ENCODE results near the gene RNF208. TPM values are rescaled to one million over a fixed set of nuclear protein-coding genes. Genes with fewer than 3 reads are reported as not detected.
A peak's percentile ranks its signal among the peaks of the same experiment; 100 is the strongest.

Gene RNF208
- total RNA-seq, 4 donors from 2014 or later, result 2.3 to 4.5 (median 3.8) TPM

- H3K4me3 ChIP-seq (replicated peaks in 1 of 3), result no peak overlapping the region
- H3K27me3 ChIP-seq, result no peaks in the 10 kb centered on the region
- H3K9me3 ChIP-seq, result no peaks in the 10 kb centered on the region
- TF ChIP-seq POLR2A (IDR thresholded peaks at IDR 0.05) (no peak), CTCF (IDR thresholded peaks at IDR 0.05) (no peak)
- 88 to 90% methylated on average over 11 of the region's 15 CpGs for WGBS, 2 donors
- DNase-seq, result no peak
- H3K27ac ChIP-seq, result no peak overlapping the region
- H3K36me3 ChIP-seq, result peaks cover 0 to 8% of the 10 kb centered on the region in 2 donors
- intact Hi-C loops (cut with DNase I), result no loop called here
- peaks cover 16 to 22% of the 10 kb centered on the region in 2 donors for H3K4me1 ChIP-seq
These were observed 34.8 kb upstream of the RNF208 start for GRCh38 chr9:137256856-137257255.

GRCh38 chr9:137256362-137256761 lies 34.3 kb upstream of the RNF208 start:
- DNase-seq, result no peak
- intact Hi-C loops (cut with DNase I), result no loop called here
- peak overlapping the region in 1 of 3 donors; percentile 68 for H3K4me3 ChIP-seq (replicated peaks in 1 of 3)

GRCh38 chr9:137255448-137256114 lies 33.5 kb upstream of the RNF208 start:
- peak; percentile 34 to 62 for DNase-seq
- intact Hi-C loops (cut with DNase I), result no loop called here
- Histone ChIP-seq H3K27me3 (no peaks in the 10 kb centered on the region), H3K9me3 (no peaks in the 10 kb centered on the region), H3K36me3 (peaks cover 0 to 8% of the 10 kb centered on the region in 2 donors), H3K27ac (no peak overlapping the region), H3K4me1 (peaks cover 16 to 22% of the 10 kb centered on the region in 2 donors), H3K4me3 (replicated peaks in 1 of 3) (peak overlapping the region; percentile 68 to 78 (median 68))
- TF ChIP-seq POLR2A (IDR thresholded peaks at IDR 0.05) (no peak), CTCF (IDR thresholded peaks at IDR 0.05) (no peak)
- 5 to 6% methylated on average over 4 to 27 of the region's 51 CpGs for WGBS, 2 donors

More at GRCh38 chr9:137256362-137256761, 34.3 kb upstream of the RNF208 start:
- Histone ChIP-seq H3K27ac (no peak overlapping the region), H3K4me1 (peaks cover 16 to 22% of the 10 kb centered on the region in 2 donors), H3K9me3 (no peaks in the 10 kb centered on the region), H3K27me3 (no peaks in the 10 kb centered on the region), H3K36me3 (peaks cover 0 to 8% of the 10 kb centered on the region in 2 donors)
- WGBS, 2 donors, result 79 to 83% methylated on average over 11 to 14 of the region's 15 CpGs
- TF ChIP-seq CTCF (IDR thresholded peaks at IDR 0.05) (no peak), POLR2A (IDR thresholded peaks at IDR 0.05) (no peak)

GRCh38 chr9:137254624-137255447 lies 32.8 kb upstream of the RNF208 start, which contains the start of gene NELFB:
TSS of gene NELFB (plus strand) at chr9:137255327.
- Histone ChIP-seq H3K27me3 (no peaks in the 10 kb centered on the region), H3K9me3 (no peaks in the 10 kb centered on the region), H3K27ac (peak within 1 kb of the TSS; percentile 2 to 69 (median 43)), H3K4me1 (peaks cover 16 to 22% of the 10 kb centered on the region in 2 donors), H3K4me3 (replicated peaks in 1 of 3) (peak within 1 kb of the TSS; percentile 68 to 78 (median 68)), H3K36me3 (peaks cover 0 to 8% of the 10 kb centered on the region in 2 donors)
- TF ChIP-seq POLR2A (IDR thresholded peaks at IDR 0.05) (peak in 1 of 2 donors; percentile 68), CTCF (IDR thresholded peaks at IDR 0.05) (peak in 1 of 6 experiments; percentile 19)
- 2% methylated on average over 13 to 32 of the region's 105 CpGs for WGBS, 2 donors
- DNase-seq, result peak; percentile 95
- intact Hi-C loops (cut with DNase I), result no loop called here
